Activated effector memory CD4-positive, alpha-beta T cell treated with Interleukin-2 at 50 U/mL for 16 hours (primary cell): ENCODE measurements around the gene MAST4.

Experiments used
- DNase-seq: peaks from one replicate; pipeline ENCODE4 v3.0.0-alpha.2; 2020

The MAST4 gene

GRCh38 chr5:67029481-67029880 lies 433.3 kb downstream of the MAST4 start:
- no peak for DNase-seq

DNA sequence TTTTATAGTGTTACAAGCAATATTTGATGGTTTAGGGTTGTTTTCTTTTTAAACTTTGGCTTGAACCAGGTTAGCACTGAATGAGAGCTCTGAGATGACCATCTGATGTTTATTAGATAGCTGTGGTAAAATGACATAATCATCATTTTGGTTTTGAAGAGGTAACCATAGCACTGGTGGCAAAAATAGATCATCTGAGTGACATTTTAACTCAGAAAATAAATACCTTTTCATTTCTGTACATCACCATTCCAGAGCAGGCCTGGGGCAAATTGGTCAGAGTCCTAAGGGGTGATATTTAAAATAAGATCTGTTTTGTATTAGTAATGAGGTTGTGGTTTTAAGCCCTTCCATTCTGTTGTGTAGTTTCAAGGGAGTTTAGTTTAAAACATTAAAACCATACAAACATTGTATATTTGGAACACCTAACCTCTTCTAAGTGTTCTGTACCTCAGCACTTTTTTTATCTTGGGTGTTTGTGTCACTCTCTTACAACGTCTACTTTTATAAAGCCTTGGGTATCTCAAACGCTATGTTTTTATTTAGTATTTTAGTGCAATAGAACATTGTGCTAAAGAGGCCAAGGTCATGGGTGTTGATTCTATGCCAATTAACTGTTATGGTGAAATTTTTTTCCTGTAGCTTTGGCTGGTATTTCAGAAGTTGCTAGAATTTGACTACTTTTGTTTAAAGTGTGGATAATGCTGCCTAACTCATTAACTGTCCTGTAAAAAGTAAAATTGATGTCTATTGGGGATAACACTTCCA lies 434.3 kb downstream of the MAST4 start:
- no peak for DNase-seq

DNA sequence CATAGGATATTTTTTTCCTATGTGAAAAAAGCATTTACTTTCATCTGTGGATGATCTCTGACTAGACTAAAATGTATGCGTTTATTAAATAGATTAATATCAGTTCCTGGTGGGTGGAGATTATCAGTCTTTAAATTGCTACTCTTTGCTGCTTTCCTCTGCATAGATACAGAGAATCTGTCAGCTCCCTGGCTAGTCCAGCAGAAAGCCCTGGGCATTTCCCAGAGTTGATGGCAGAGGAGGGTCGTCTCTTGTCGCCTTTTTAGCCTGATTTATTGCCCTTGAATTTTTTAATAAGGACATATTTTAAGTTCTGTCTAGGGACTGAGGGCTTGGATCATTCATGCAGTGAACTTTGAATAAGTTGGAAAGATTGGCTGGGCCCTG lies 434.9 kb downstream of the MAST4 start:
- no peak for DNase-seq

DNA sequence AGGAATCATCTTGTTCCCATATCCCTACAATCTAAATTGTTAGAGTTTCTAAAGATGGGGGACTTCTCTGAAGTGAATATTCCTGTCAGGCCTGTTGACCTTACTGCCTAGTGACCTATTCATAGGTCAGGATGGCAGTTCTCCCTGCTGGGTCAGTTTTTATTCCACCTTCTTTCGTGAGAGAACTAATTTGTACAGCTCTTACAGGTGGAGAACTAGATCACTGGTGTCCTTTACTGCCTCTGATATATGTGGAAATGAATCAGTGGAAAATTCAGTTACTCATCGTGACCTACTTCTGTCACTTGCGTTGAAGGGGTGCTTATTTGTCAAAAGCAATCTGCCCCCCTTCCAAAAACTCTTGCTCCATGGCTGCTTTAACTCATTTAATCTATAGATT lies 435.5 kb downstream of the MAST4 start:
- no peak for DNase-seq

DNA sequence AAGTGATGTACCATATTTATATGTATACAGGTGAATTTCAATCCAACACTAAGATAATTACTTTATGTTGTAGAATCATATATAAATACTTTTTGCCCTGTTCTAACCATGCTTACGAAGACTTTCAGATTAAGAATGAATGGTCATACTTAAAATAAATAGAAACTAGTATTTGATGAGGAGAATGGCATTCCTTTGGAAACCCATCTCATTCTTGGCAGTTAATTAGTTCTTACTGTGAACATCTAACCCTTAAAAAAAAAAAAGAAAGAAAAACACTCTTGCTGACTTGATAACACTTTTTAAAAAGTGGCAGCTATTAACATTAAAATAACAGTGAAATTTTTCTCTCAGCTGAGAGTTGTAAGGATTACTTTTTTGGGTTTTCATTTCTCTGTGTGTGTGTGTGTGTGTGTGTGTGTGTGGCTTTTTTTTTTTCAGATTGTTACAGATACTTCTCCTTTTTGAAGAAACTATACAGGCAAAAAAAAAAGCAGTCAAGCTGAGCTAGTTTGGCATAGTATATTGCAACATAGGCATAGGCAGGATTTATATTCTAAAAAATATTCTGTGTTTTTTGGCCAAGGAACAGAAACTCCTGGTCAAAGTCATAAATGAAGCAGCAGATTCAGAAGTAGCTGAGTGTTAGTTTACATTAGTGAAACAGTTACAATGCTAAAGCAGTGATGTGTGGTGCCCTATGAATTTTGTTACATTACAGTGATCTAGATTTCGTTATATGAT lies 436.9 kb downstream of the MAST4 start:
- DNase-seq, result no peak

DNA sequence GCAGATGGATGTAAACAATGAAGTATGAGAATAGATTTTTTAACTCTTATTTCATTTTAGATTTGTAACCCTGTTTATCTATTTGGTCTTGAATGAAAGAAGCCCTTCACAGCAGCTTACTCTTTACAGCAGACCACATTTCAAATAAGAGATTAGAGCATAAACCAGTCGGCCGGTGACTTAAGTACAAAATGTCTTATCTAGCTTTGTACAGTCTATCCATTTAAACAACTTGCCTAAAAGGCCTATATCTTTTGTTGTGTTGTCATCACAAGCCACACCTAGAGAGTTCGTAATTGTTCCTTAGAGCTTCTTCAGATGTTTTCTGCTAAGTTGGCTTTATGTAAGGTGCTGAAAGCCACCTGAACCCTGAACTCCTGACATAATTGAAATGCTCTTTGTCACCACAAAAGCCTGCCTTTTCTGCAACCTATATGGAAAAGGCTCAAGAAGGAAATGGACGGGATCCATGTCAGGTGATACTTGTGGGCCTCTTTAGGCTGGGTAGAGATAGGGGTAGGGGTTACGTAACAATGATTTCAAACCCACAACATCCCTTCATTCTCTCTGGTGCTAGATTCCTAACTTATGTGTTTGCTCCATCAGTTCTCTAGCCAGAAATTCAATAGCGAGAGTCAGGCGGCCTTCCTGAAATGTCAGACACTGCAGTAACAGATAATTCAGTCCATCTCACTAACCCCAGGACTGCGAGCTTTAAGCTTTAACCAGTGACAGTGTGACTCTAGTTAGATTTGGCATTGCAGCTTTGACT lies 437.9 kb downstream of the MAST4 start:
- DNase-seq, result no peak

- DNase-seq, result no peak
Measured at GRCh38 chr5:67035098-67035740, 439.0 kb downstream of the MAST4 start.

DNA sequence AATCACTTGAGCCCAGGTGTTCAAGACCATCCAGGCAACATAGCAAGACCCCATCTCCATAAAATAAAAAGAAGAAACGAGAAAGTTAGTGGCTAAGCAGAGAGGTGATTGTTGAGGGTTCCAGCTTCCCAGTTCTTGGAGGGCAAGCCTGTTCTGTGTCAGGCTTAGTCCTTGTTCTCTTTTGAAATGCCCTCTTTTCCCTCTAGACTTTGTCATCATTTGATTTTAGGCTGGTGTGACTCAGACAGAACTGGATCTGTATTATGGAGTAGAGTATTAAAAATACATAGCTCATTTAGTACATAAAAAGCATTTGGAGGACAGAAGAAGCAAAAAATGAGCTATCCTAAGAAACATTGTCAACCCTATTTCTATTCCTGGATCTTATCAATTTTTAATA lies 441.0 kb downstream of the MAST4 start:
- DNase-seq, result no peak

DNA sequence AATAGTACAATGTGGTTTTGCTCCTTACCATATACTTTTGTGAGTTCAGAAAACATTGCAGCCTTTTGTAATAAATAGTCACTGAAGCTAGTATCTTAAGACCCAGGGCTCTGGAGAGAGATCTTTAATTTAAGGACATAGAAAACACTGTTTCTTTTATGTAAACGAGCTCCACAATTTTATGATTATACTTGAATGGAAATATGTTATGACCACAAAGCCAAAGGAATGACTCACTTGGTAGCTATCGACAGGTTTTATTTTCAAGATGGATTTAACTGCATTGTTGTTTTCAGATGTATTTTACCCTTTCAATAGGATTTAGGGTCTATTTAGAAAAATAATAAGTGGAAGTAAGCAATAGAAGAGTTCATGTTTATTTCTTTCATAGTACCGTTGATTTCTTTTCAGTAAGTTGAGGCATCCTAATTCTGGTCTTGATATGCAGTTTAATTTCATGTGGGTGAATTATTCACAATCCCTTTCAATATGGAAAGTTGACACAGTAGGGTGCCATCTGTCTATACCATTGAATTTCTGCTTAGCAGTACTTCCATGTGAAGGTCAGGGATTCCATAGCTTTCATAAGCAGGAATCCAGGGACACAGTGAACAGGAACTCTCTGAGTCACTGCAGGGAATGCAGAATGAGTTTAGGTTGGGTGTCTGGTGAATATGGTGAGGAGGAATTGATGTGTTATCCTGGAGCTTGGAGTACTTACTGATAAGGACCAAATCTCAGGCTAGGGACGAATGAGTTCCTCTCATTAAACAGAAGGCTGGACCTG lies 442.8 kb downstream of the MAST4 start:
- no peak for DNase-seq

GRCh38 chr5:67042176-67043003 lies 446.2 kb downstream of the MAST4 start:
- no peak for DNase-seq

DNA sequence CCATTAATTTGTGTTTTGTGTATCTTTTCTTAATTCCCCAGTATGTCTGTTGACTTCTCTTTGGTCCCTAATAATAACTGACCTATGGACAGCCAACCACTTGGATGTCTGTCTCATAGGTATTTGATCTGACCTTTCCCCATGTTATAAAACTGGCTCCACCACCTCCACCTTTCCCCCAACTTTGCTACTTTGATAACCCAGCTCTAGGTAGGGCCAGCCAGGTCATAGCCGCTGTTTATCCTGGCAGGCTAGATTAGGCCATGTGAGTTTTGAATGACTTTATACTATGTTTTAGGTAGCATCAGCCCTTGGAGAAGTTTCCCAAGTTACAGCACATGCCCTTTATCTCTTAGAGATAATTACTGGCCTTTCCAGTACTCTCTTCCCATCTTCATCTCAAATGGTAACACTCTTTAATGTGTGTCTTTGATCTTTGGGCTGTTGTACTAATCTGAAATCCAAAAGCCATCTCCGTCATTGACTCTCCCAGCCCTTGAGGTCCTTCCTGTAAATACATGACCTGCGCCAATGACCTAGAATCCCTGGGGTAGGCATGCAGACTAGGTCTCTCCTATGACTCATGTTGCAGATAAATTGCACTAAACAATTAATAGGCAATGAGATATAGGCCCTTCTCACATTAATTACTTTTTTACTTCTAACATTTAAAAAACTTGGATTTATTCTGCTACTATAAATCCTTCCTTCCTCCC lies 447.8 kb downstream of the MAST4 start:
- DNase-seq, result no peak

GRCh38 chr5:67045816-67046740 lies 449.9 kb downstream of the MAST4 start:
- DNase-seq, result no peak

DNA sequence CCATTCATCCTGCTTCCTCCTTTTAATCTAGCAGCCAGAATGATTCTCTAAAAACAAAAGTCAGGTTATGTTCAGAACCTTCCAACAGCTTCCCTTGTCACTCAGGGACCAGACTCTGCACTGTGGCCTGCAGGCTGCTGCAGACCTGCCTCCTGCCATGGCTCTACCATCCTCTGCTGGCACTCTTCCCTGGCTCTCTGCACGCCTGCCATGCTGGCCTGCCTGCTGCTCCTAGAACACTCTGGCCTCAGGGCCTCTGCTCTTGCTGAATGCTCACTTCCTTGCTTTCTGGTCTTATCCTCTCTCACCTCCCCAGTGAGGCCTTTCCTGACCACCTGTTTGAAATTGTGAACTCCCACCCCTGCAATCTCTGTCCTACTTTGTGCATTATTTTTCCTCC lies 451.0 kb downstream of the MAST4 start:
- DNase-seq, result no peak

DNA sequence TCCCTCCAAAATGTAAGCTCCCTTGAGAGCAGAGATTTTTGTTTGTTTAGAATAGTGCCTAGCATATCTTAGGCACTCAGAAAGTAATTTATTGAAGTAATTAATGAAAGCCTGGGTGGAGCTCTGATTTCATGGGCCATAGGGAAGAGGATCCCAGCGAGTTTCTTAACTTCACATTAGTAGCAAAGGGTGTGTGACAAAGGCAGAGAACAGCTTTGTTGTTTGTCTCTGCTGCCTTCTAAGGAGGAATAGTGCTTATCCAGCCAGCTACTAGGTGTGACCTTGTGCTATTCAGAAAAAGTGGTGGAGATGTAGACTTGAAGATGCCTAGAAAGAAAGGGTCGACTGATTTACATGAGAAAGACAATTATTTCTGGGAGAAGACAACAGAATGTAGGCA lies 451.4 kb downstream of the MAST4 start:
- no peak for DNase-seq

DNA sequence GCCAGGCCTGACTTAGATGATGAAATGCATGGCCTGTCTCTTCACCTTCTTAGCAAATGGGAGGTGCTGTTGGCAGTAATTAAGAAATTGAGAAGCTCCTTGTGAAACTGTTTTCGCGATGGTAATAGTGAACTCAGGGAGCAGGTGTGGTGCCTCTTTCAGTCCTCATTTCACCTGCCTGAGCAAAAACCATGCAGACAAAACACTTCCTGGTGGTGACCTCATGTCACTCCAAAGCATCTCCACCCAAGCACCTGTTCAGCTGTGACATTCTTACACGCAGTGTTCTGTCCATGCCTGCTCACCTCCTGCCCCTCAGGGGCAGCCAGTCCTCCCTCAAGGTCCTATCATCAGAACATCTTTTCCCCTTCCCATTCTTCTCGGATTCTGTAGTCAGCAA lies 453.9 kb downstream of the MAST4 start:
- no peak for DNase-seq

GRCh38 chr5:67050635-67051034 lies 454.4 kb downstream of the MAST4 start:
- DNase-seq, result no peak

DNA sequence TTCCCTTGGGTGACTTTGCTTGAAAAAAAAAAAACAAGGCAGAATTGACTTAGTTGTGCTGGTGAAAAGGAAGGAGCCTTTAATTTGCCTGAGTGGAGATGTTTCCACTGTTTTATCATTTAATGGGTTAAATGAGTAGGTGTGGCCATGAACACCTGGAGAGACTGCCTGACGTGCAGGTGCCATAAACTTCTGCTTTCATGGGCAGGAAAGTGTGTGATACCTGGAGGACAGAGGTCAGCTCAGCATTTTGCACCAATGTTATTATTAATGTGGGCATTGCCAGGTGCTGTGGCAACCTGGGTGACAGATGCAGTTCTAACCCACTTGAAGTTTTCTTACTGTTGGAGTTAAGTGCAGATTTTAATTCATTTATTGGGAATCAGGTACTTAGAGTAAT lies 455.0 kb downstream of the MAST4 start:
- DNase-seq, result no peak

DNA sequence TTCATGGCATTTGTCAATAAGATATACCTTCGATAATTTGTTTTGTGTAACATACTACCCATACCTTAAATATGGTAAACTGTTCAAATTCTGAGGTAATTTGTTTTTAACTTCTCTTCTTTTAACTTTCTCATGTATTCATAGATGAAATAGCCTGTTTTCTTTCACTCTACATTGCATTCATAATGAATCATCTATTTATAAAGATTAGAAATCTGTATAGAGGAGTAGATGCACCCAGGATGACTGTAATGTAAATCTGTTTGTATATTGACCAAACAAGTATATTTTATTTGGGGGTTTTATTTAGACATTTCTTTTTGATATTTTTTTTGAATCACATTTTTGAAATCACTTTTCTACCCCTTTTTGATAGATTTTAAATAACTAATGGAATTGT lies 455.8 kb downstream of the MAST4 start:
- DNase-seq, result no peak

DNA sequence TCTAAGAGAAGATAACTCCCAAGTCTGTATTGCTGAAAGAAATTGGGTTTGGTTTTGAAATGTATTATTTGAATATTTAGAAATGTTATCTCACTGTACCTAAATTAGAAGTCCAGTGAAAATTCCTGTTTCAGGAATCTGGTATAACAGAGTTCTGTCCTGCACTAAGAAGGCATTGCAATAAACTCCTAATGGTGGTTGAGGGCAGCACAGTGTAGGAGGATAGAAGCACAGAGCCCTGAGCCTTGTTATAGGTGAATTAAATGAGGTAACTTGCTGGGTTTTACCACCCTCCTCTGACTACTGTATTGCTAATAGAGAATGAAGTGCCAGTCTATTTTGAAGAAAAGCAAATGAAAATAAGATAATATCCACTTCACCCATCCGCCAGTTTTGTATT lies 457.0 kb downstream of the MAST4 start:
- no peak for DNase-seq
